Astrocyte of the cerebellum (primary cell): ENCODE data around the gene TRIOBP.
A peak's percentile ranks its signal among the peaks of the same experiment; 100 is the strongest.

Experiments used
- DNase-seq: peaks from one replicate; pipeline ENCODE4 v3.0.0-alpha.2; 2011; ENCODE audit warnings: low read depth
- H3K4me3 ChIP-seq: 2 replicates; pipeline ENCODE4 v1.5.1; 2011; ENCODE audit warnings: mild to moderate bottlenecking, low read depth, low read length, moderate library complexity
- in situ Hi-C: cut with HindIII; loops from 2 replicates; pipeline ENCODE4 v1.10.0; 2017; ENCODE audit warnings: low sequenced_read_pairs
- TF ChIP-seq, protein P1 (sequence below): IDR thresholded peaks from 2 replicates; pipeline ENCODE4 v1.5.1; 2012; ENCODE audit warnings: low read length, low read depth, moderate library complexity, mild to moderate bottlenecking; ENCODE audit errors: missing control alignments

Gene TRIOBP

DNA sequence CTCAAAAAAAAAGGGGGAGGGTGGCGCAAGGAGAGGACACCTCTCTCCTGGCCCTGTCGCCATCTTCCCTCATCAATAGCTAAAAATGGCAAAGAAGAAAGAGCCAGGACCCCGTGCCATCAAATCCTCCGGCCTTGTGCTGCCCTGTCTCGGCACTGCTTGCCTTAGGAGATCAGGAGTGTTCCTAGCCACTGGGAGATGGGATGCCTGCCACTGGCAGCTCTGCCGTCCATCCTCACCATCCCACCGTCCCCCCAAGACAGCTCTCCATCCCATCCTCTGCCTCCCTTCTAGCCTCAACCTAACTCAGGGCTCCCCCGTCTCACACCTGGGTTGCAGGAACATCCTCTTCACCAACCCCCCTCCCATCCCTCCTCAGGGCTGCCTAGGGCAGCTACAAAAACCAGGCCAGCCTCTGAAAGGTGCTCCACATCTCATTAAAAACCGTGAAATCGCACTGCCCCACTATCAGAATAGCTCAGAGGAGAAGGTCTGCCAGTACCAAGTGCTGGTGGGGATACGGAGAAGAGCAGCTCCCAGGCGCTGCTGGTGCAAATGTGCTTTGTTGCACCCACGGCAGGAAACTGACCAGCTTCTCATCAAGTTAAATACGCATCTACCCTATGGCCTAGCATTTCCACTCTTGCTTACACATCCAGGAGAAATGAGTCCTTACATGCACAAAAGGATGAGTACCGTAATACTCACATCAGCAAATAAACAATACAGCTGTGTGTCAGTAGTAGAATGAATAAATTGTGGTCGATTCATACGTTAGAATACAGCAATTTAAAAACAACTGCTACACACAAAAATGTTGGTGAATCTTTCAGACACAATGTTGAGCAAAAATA, 79.2 kb downstream of the TRIOBP start:
- TF ChIP-seq, protein P1, sequence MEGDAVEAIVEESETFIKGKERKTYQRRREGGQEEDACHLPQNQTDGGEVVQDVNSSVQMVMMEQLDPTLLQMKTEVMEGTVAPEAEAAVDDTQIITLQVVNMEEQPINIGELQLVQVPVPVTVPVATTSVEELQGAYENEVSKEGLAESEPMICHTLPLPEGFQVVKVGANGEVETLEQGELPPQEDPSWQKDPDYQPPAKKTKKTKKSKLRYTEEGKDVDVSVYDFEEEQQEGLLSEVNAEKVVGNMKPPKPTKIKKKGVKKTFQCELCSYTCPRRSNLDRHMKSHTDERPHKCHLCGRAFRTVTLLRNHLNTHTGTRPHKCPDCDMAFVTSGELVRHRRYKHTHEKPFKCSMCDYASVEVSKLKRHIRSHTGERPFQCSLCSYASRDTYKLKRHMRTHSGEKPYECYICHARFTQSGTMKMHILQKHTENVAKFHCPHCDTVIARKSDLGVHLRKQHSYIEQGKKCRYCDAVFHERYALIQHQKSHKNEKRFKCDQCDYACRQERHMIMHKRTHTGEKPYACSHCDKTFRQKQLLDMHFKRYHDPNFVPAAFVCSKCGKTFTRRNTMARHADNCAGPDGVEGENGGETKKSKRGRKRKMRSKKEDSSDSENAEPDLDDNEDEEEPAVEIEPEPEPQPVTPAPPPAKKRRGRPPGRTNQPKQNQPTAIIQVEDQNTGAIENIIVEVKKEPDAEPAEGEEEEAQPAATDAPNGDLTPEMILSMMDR: no peak
- in situ Hi-C loops: no loop called here
- H3K4me3 ChIP-seq: no peak overlapping the region
- peak; percentile 16 for DNase-seq

GRCh38 chr22:37776639-37777005, 79.8 kb downstream of the TRIOBP start:
- in situ Hi-C loops: no loop called here
- no peak overlapping the region for H3K4me3 ChIP-seq
- TF ChIP-seq, protein P1: no peak
- no peak for DNase-seq

- H3K4me3 ChIP-seq: no peak overlapping the region
- peak; percentile 55 for DNase-seq
- TF ChIP-seq, protein P1: no peak
- in situ Hi-C loops: no loop called here
These were observed 80.4 kb downstream of the TRIOBP start for GRCh38 chr22:37777122-37777687.

DNA sequence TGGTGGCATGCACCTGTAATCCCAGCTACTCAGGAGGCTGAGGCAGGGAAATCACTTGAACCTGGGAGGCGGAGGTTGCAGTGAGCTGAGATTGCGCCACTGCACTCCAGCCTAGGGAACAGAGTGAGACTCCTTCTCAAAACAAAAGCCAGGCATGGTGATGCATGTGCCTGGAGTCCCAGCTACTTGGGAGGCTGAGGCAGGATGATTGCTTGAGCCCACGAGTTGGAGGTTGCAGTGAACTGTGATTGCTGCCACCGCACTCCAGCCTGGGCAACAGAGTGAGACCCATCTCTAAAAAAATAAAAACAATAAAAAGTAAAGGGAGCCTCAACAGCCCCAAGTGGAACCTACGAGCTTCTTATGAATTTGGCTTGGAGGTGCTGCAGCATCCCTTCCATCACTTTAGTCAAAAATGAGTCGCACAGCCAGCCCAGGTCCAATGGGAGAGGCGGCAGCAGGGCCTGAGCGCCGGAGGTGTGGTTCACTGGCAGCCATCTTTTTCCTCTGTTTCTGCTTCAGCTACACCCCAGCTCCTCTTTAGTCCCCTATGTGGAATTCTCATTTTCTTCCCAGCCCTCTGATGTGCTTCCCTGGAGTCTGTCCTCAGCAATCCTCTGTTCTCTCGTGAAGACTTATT, 81.6 kb downstream of the TRIOBP start:
- H3K4me3 ChIP-seq: no peak overlapping the region
- TF ChIP-seq, protein P1: no peak
- DNase-seq: no peak
- in situ Hi-C loops: no loop called here

- in situ Hi-C loops: no loop called here
- no peak for DNase-seq
- H3K4me3 ChIP-seq: no peak overlapping the region
- TF ChIP-seq, protein P1: peak; percentile 34
These were observed 84.7 kb downstream of the TRIOBP start for GRCh38 chr22:37781434-37782059.
